H1 (cell line): Measurements from ENCODE around the gene TMIGD2. TPM values are rescaled to one million over a fixed set of nuclear protein-coding genes. Genes with fewer than 3 reads are reported as not detected.

Experiments
- NRF1 ChIP-seq: IDR thresholded peaks from 2 replicates; pipeline ENCODE4 v1.6.1; 2011; ENCODE audit warnings: mild to moderate bottlenecking, low read depth, low read length, improper control_type of control experiment
- RBBP5 ChIP-seq: IDR thresholded peaks from 2 replicates; pipeline ENCODE4 v1.7.1; 2012; ENCODE audit warnings: low read depth, mild to moderate bottlenecking, inconsistent platforms, low read length, moderate library complexity, borderline replicate concordance
- SIN3A ChIP-seq, 2 experiments: IDR thresholded peaks in 1 of 2; conservative IDR thresholded peaks in 1 of 2; 2 replicates each; pipeline ENCODE4 v1.6.1; 2011 to 2012; ENCODE audit warnings: low read length in 2 of 2, improper control_type of control experiment in 1 of 2, low read depth in 1 of 2, mild to moderate bottlenecking in 1 of 2
- SP2 ChIP-seq: IDR thresholded peaks from 2 replicates; pipeline ENCODE4 v1.6.1; 2012; ENCODE audit warnings: mild to moderate bottlenecking, low read length, inconsistent platforms
- polyA plus RNA-seq, 7 experiments: library from polyadenylated mRNA; depleted of rRNA in 3 of 7; stranded (reverse) in 5 of 7; unstranded in 2 of 7; fragments of >200 nt in 5 of 7; fragments of 200-250 nt in 2 of 7; gene quantifications; 1 replicate in 5 of 7; 2 replicates in 1 of 7; 4 replicates in 1 of 7; pipeline versions ENCODE4 v1.2.1 to v1.2.3, GENCODE V29; 2011 to 2013; ENCODE audit warnings: missing spikeins in 2 of 7, mixed read lengths in 2 of 7
- total RNA-seq: library from RNA; stranded (reverse); fragmentation: NEBNext Ultra II Directional; extraction: Animal tissue kit (Norgen Biotek cat#: 25700); gene quantifications from 2 replicates; pipeline ENCODE4 v1.2.1, GENCODE V29; 2021

Gene TMIGD2
- total and polyA plus RNA-seq, 2 of the 8 experiments (the other 6 are each of a cell fraction or from before 2014, with no cell fraction given): 0.39 to 0.41 TPM

GRCh38 chr19:4266253-4267000, 35.8 kb downstream of the TMIGD2 start (continued):
- TF ChIP-seq RBBP5 (no peak), SIN3A (conservative IDR thresholded peaks at IDR 0.05 in 1 of 2, IDR thresholded peaks at IDR 0.05 in 1 of 2; ENCODE audit: low read depth in 1 of 2, low read length in 2 of 2) (no peak), SP2 (no peak), NRF1 (no peak)
